GM19043 (cell line): ENCODE measurements around the gene SHANK1.

Experiments
- ATAC-seq: cut with Tn5 transposase; IDR thresholded peaks from one replicate; pipeline ENCODE4 v1.9.1; 2021; ENCODE audit warnings: low read depth; ENCODE audit not compliant: unreplicated experiment

SHANK1 gene

DNA sequence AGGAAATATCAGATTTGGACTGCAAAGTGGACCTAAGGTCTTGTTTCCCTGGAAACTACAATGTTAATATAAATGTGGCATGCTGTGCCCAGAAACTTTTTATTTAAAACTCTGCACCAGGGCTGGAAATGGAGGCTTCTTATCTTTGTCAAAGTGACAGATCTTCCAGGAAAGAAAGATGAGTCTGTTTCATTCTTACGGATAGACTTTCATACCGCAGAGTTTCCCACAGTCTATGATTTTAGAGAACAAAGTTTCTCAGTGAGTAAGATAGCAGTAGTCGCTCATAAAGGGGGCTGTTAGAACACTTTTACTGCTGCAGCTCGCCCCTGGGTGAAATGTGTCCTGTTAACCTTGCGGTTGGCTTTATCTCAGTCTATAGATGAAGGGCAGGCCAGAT lies 10.3 kb upstream of the SHANK1 start:
- ATAC-seq, result no peak

DNA sequence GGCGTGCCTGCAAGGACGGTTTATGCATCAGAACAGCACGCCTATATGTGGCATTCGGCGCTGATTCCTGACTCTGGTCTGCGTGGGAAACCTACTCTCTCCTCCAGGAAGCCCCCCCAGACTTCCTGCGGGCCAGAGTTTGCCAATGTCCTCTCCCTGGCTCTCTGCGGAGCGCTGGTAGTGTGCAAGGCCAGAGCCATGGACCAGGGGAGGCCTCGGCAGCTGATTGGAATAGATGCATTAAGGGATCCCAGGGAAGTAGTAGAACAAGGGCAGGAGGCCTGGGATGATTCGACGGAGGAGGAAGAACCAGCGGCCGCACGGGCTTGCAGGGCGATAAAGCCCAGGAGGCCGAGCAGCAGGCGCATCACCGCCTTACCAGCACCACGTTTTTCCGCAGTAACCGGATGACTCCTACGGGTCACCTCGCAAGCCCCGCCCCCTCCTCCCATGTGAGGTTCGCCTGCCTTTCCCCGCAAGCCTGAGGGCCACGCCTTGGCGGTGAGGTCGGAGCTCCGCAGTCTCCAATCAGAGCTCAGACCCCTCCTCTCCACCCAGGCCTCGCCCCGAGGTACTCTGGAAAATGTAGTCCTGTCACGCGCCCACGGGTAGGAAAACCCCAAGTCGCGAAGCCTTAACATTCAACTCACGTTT lies 8.6 kb upstream of the SHANK1 start:
- ATAC-seq, result no peak

DNA sequence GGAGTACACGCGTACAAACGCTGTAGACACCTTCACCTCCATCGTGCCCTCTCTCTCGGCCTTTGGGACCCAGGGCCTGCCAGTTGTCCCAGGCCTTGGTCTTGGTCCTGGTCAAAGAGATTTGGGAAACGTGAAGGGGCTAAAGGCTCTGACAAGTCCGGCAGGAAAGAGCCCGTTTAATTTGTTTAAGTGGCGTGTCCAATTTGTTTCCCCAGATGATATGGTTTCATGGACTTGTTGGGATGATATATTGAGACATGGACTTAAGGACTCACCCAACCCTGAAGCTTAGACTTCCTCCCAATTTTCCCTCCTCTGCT lies 6.3 kb upstream of the SHANK1 start:
- ATAC-seq, result no peak

DNA sequence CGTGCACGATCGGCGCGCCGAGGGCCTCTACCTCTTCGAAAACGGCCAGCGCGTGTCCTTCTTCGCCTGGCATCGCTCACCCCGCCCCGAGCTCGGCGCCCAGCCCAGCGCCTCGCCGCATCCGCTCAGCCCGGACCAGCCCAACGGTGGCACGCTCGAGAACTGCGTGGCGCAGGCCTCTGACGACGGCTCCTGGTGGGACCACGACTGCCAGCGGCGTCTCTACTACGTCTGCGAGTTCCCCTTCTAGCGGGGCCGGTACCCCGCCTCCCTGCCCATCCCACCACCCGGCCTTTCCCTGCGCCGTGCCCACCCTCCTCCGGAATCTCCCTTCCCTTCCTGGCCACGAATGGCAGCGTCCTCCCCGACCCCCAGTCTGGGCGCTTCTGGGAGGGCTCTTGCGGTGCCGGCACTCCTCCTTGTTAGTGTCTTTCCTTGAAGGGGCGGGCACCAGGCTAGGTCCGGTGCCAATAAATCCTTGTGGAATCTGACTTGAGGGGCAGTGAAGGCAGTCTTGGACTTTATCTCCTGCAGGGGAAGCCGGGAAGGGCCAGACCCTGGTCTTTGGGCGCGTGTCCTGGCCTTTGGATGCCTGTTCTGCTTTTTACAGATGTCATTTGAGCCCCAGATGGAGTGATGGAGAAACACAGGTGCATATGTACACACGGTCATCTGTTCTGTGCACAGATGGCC lies 5.8 kb upstream of the SHANK1 start:
- no peak for ATAC-seq

DNA sequence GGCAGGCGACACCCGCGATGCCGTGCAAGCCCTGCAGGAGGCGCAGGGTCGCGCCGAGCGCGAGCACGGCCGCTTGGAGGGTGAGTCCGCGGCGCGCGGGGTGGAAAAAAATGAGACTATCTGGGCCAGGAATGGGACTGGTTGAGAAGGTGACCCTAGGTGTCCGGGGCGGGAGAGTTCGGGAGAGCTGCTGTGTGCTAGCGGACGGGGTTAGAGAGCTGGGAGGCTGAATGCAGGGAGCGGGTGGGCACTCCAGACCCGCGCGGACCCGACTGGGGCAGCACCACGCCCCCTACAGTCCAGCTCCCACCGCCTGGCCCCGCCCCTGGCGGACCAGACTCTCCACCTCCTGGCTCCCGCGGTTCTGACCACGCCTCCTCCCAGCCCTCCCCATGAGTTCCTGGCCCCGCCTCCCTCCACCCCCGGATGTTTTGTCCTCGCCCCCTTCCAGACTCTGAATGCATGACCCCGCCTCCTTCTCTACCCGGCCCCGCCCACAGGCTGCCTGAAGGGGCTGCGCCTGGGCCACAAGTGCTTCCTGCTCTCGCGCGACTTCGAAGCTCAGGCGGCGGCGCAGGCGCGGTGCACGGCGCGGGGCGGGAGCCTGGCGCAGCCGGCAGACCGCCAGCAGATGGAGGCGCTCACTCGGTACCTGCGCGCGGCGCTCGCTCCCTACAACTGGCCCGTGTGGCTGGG lies 5.1 kb upstream of the SHANK1 start:
- ATAC-seq, result no peak

DNA sequence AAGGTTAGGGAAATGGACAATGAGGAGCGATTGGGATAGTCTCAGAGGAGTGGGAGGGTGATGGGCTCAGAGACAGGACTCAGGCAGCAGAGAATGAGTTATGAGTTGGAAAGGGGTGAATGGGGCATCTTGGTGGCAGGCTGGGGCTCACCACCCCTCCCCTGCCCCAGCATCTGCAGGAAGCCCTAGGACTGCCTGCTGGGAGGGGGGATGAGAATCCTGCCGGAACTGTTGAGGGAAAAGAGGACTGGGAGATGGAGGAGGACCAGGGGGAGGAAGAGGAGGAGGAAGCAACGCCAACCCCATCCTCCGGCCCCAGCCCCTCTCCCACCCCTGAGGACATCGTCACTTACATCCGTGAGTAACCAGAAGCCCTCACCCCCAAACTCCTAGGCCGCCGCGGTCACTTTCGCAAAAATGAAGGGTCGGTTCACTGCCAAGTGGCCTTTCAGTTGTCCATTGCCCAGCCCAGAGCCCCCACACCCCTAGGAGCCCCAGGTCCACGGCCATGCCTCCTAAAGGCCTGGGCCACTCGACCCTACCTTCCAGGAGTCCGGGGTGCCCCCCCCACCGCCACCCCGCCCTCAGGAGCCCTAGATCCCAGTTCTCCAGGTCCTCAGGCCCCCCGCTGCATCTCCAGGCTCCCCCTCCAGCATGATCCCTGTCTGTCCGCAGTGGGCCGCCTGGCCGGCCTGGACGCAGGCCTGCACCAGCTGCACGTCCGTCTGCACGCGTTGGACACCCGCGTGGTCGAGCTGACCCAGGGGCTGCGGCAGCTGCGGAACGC lies 4.3 kb upstream of the SHANK1 start:
- ATAC-seq, result no peak

DNA sequence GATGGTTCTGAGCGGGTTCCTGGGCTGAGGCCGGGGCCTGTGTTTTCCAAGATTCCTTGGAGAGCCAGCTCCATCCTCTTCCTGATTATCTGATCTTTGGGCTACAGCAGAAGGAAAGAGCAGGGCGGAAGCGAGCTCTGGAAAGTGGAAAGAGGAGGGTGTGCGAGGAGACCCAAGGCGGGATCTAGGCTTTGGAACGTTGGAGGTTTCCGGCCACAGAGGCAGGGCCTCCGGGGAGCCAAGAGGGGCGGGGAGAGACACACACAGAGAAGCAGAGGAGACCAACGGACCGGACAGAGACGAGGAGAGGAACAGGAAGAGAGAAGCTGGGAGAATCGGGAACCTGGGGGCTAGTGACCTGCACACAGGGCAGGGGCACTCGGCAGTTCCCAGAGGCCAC lies 3.5 kb upstream of the SHANK1 start, which contains the start of gene CLEC11A:
CLEC11A (plus strand) TSS at position 296 of the 400 bp plus-strand sequence. CDS start 162 bp downstream, outside the sequence.
- no peak for ATAC-seq

DNA sequence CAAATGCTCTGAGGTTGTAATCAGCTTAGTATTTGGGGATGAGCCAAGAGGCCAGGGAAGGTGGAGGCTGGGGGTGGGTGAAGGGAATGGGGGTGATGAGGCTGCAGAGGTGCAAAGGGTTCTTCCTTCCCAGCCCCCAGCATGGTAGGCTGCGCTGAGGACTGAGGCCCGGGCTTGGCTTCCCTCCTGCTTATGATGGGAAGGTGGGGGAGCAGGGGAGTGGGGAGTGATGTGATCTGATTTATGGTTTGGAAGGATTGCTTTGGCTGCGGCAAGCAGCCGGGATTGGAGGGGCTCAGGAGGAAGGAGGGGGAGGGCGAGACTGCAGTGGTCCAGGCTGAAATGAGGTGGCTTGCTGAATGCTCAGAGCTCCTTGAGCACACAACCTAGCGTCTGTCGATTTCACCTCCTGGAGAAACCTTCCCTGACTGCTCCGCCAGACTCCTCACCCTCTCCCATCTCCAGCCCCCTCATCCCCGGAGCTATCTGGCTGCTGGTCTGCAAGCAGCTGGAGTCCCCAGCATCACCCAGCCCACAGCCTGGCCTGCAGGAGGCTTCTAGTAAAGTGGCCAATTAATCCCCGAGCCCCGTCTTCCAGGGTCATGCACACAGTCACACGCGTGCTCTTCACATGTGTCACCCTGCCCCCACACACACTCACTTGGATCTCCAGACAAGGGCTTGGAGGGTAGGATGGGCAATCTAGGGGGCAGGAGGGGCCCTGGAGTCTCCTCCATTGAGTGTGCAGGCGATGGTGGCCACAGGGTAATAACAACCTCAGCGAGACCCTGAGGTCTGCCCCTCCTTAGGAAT lies 2.8 kb upstream of the SHANK1 start:
- ATAC-seq, result no peak

DNA sequence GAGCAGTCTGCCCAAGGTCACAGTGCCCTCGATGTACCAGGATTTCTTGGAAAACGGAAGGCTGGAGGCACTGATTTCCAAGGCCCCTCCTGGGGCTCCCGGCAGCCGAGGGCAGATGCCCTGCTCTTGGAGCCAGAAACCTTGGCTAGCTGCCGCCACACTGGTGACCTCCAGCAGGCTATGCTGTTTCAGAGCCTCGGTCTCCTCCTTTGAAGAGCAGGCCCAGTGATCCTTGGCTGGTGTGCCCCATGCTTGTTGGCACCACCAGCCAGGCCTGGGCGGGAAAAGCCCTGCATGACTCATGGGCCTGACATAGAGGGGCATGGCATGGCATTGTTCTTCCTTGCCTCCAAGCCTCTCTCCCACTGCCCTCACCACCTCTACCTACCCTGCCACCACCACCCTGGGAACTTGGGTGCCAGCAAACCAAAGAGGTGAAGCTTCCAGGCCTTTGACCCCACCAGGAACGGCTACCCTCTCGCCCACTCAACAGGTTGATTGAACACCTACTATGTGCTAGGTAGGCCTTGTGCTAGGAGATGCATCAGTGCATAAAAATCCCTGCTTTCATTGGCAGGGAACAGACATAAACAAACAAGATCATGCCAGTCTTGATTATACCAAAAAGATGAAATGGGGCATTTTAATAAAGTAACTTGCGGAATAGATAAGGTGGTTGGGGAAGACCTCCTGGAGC lies 2.0 kb upstream of the SHANK1 start:
- ATAC-seq, result no peak

DNA sequence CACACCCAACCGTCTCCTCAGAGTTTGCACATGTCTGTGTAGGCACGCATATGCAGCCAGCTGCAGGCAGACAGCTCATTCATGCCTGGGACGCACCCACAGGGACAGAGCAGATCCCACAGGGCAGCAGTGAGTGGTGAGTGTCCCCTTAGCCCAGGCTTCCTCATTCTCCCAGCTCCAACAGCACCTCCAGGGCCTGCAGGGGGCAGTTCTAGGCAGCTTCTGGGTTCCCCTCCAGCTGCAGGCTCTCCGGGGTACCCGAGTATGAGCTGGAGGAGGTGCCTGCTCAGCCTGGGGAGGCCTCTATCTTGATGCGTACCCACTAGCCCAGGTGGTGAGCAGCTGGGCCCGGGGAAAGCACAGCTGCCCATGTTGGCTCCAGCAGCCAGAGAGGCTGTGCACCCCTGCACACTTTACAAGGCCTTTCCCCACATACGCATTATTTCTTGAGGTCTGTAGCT lies 1.3 kb upstream of the SHANK1 start:
- ATAC-seq, result no peak

DNA sequence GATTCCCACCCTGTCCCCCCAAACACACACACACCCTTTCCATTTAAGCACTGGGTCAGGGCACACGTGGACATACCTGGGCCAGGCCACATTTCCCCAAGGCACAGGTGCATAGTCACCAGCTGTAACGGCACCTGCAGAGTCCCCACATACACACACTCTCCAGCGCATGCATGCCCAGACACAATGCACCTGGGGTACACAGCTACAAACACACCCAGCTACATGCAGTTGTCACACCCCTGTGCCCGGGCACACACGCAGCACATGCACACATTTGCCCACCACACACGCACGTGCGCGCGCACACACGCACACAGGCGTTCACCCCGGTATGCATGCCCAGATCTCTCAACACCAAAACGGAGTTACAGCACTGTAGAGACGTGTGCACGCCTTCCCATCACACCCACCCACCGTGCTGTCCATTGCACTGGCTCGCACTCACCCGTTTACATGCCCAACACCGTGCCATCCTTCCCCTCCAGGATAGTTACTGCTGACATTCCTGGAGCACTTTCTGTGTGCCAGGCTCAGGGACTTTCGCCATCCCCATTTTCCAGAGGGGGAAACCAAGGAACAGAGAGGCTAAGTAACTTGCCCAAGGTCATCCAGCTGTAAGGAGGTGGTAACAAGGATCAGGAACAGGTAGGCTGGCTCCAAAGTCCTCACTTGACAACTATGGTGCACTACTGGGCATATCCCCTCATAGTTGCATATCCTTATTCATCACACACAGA lies 749 bp upstream of the SHANK1 start:
- no peak for ATAC-seq

DNA sequence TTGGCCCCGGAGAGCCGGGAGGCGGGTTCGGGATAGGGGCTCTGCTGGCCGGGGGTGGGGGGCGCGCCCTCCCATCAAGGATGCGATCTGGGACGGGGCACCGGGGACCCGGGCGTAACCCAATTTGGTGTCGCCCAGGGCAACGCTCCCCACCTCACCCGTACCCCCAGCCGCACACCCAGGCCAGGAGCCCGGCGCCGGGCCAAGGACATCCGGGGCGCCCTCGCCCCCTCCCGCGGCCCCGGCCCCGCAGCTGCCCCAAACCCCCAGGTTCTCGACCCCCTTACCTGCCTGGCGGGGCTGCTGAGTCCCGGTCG lies 525 bp downstream of the SHANK1 start:
- no peak for ATAC-seq

DNA sequence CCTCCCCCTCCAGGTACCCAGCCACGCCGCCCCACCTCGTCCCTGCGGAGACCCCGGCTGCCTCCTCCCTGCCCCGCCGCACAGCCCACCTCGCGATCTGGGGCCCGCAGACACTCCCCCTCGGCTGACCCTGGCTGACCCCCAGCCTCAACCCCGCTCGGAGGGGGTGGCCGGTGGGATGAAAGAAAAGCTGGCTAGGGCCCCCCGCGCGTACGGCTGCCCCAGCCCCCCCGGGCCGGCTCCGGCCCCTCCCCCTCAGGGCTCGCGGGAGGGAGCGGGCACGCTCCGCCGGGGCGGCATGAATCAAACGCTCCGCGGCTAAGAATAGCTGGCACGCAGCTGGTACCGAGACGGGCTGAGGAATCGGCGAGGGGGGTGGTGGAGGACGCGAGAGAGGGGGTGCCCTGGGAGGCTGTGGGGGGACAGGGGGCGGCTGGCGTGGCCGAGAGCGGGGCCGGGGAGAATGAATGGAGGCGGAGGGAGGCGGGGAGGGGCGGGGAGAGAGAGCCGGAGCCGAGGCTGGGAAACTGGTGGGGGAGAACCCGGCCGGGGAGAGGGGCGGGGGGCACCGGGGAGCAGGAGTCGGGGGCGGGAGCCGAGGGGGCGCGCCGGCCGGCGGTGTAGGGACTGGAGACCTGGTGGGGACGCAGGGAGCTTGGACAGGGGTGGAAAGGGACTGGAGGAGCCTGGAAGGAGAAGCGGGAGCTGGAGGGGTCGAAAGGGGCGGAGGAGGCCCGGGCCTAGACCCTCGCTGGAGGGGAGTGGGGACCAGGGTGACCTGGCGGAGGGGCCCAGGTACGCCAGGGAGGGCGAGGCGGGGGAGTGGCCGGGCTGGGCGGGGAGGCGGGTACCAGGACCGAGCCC lies 1.1 kb downstream of the SHANK1 start:
- no peak for ATAC-seq

DNA sequence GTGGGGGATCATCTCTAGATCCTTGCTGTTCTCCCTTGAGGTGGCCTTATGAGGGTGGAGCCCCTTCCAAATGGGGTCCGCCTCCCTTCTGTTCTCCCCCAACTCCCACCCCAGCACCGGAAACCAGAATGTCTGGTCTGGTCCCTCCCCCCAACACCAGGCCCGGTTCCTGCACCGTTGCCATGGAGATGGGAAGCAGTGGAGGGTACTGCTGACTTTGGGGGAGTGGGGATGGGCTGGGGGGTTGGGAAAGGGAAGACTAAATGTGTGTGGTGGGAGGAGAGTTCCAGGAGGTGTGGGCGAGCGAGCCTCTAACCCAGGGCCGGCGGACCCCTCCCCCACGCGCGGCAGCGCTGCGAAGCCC lies 1.7 kb downstream of the SHANK1 start:
- no peak for ATAC-seq

DNA sequence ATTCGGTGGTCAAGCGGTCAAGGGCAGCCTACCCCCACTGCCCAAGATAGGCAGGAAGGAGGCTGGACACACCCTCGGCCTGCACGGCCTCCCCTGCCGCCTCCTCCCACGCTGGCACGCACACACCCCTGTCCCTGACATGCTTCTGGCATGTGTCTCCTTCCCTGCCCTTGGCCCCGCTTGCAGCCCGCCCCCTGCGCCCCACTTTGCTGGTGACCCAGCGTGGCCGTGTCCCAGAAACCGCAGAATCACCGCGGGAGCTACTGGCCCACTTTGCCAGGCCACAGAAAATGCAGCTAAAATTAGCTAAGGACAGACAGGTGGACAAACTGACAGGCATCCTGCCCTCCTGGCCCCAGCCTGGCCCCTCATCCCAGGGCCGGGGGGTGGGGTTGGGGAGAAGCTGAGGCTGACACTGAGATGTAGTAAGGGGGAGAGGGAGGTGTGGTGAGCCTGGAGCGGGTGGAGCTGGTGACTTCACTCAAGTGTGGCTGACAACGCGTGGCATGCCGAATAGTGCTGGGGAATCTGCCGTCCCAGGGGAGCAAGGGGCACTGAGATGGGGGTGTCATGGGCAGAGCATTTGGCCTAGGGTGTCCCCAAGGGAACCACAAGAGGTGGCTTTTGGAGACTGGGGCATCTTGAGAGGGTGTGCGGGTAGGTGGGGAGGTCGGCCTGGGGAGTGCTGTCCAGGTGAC lies 2.4 kb downstream of the SHANK1 start:
- no peak for ATAC-seq

DNA sequence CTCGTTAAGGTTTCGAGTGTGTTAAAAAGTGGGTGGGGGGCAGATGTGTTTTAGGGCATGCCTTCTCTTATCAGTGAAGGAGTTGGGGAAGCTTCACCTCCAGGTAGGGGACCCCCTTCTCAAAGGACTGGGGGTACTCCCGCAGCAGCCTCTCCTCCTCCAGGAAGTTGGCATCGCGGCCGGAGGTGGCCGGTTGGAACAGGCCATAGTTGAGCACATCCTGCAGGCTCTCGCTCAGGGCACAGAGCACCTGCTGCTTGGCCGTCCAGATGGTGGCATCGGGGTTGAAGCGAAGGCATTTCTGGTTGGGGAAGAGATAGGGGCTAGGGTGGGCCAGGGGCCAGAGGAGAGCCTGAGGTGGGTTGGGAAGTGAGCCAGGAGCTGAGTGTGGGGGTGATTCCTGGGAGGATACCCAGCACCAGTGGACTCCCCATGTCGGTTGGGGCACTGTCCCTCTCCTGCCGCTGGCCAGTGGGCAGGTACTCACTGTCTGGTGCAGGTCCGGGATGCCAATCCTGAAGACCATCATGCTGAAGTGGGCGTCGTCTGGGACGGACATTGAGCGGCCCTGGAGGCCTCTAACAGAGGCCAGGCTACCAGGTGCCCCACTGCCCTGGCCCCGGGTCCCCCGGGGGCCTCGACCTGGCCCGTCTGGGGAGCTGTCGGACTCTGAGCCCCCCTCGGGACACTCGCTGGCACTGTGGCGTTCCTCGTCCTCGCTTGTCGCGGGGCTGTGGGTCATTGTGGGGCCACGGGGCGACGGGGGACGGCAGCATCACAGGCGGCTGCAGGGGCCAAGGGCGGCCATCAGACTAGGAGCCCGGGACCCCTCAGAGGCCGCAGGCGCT lies 3.2 kb downstream of the SHANK1 start:
- no peak for ATAC-seq
